ENCODE results near the gene PSMB4.

GRCh38 chr1:151384584-151384983 lies 14.8 kb upstream of the PSMB4 start:
- TF ChIP-seq CTCF (IDR thresholded peaks at IDR 0.05; ENCODE audit: insufficient read depth, low read length, poor library complexity, severe bottlenecking), result no peak
- TF ChIP-seq EZH2phosphoT487 (conservative IDR thresholded peaks at IDR 0.05; ENCODE audit: low read length), result no peak

Data from SU-DHL-6 (cell line).